Osteoblast (primary cell): ENCODE data around the gene TRPT1. TPM values are rescaled to one million over a fixed set of nuclear protein-coding genes. Genes with fewer than 3 reads are reported as not detected.

Experiments used
- DNase-seq: peaks from one replicate; pipeline ENCODE4 v3.0.0; 2011; ENCODE audit warnings: low spot score, mixed read lengths; ENCODE audit not compliant: insufficient read length; ENCODE audit errors: missing footprints
- H2AFZ ChIP-seq: 2 replicates; pipeline ENCODE4 v1.6.0; 2011; ENCODE audit warnings: mild to moderate bottlenecking, low read length
- H3K27ac ChIP-seq: 2 replicates; pipeline ENCODE4 v1.5.1; 2011; ENCODE audit warnings: mild to moderate bottlenecking, low read depth, low read length, moderate library complexity
- H3K27me3 ChIP-seq: 2 replicates; pipeline ENCODE4 v1.6.0; 2012; ENCODE audit warnings: mild to moderate bottlenecking, control low read depth, inconsistent platforms, low read length, moderate library complexity; ENCODE audit not compliant: insufficient read depth
- H3K36me3 ChIP-seq: 2 replicates; pipeline ENCODE4 v1.5.1; 2011; ENCODE audit warnings: mild to moderate bottlenecking, low read length, control low read depth, moderate library complexity; ENCODE audit not compliant: insufficient read depth
- H3K4me1 ChIP-seq: 2 replicates; pipeline ENCODE4 v1.5.1; 2011; ENCODE audit warnings: mild to moderate bottlenecking, low read length, control low read depth, moderate library complexity; ENCODE audit not compliant: insufficient read depth
- H3K4me2 ChIP-seq: 2 replicates; pipeline ENCODE4 v1.6.0; 2011; ENCODE audit warnings: mild to moderate bottlenecking, low read length; ENCODE audit not compliant: insufficient read depth
- H3K4me3 ChIP-seq: fragments of 200-600 bp; sonication (generic); 3 replicates; pipeline ENCODE4 v1.5.1; 2012; ENCODE audit warnings: mild to moderate bottlenecking, low read length, inconsistent platforms; ENCODE audit not compliant: insufficient read depth
- H3K79me2 ChIP-seq: 2 replicates; pipeline ENCODE4 v1.6.0; 2012; ENCODE audit warnings: mild to moderate bottlenecking, low read length, control low read depth, inconsistent platforms; ENCODE audit not compliant: insufficient read depth
- H3K9me3 ChIP-seq: 2 replicates; pipeline ENCODE4 v1.5.1; 2011; ENCODE audit warnings: low read depth, low read length, control low read depth
- H4K20me1 ChIP-seq: 2 replicates; pipeline ENCODE4 v1.6.0; 2012; ENCODE audit warnings: mild to moderate bottlenecking, low read length, control low read depth; ENCODE audit not compliant: insufficient read depth
- CTCF ChIP-seq: IDR thresholded peaks from 2 replicates; pipeline ENCODE4 v1.5.1; 2011; ENCODE audit warnings: mild to moderate bottlenecking, low read depth, low read length, moderate library complexity; ENCODE audit errors: extremely low read depth
- total RNA-seq: library from RNA; depleted of rRNA; stranded (reverse); fragments of >200 nt; gene quantifications from 2 replicates; pipeline ENCODE4 v1.2.3, GENCODE V29; 2012

Gene TRPT1
- total RNA-seq, 1 donor = 32.2 TPM

- Histone ChIP-seq H3K27me3 (no peaks in the 10 kb centered on the region), H3K9me3 (no peaks in the 10 kb centered on the region), H4K20me1 (peaks cover 6% of the 10 kb centered on the region), H3K27ac (no peak overlapping the region), H3K4me2 (peak overlapping the region; percentile 94), H3K79me2 (peaks cover 26% of the 10 kb centered on the region), H3K4me1 (peaks cover 35% of the 10 kb centered on the region), H3K36me3 (peaks cover 5% of the 10 kb centered on the region), H3K4me3 (no peak overlapping the region), H2AFZ (no peak overlapping the region)
- TF ChIP-seq CTCF = no peak
- no peak for DNase-seq
Measured at GRCh38 chr11:64183890-64184289, 42.1 kb downstream of the TRPT1 start.

- peak; percentile 99 for DNase-seq
- Histone ChIP-seq H2AFZ (peak overlapping the region; percentile 48), H3K9me3 (no peaks in the 10 kb centered on the region), H3K27ac (peak overlapping the region; percentile 26), H3K4me2 (peak overlapping the region; percentile 82), H3K27me3 (no peaks in the 10 kb centered on the region), H3K4me3 (peak overlapping the region; percentile 44), H3K79me2 (peaks cover 26% of the 10 kb centered on the region), H3K4me1 (peaks cover 35% of the 10 kb centered on the region), H4K20me1 (no peaks in the 10 kb centered on the region), H3K36me3 (no peaks in the 10 kb centered on the region)
- no peak for TF ChIP-seq CTCF
Measured at GRCh38 chr11:64181506-64182411, 44.2 kb downstream of the TRPT1 start.

- H4K20me1 ChIP-seq = no peaks in the 10 kb centered on the region
- H2AFZ ChIP-seq = no peak overlapping the region
- no peak for TF ChIP-seq CTCF
- H3K36me3 ChIP-seq = no peaks in the 10 kb centered on the region
- peak; percentile 47 for DNase-seq
- H3K4me1 ChIP-seq = peaks cover 35% of the 10 kb centered on the region
- peak overlapping the region; percentile 82 for H3K4me2 ChIP-seq
- peaks cover 26% of the 10 kb centered on the region for H3K79me2 ChIP-seq
- H3K27me3 ChIP-seq = no peaks in the 10 kb centered on the region
- no peaks in the 10 kb centered on the region for H3K9me3 ChIP-seq
- peak overlapping the region; percentile 26 for H3K27ac ChIP-seq
- no peak overlapping the region for H3K4me3 ChIP-seq
Measured at GRCh38 chr11:64180891-64181290, 45.1 kb downstream of the TRPT1 start.

- Histone ChIP-seq H3K36me3 (no peaks in the 10 kb centered on the region), H3K4me3 (no peak overlapping the region), H3K4me1 (peaks cover 25% of the 10 kb centered on the region), H4K20me1 (no peaks in the 10 kb centered on the region), H3K4me2 (no peak overlapping the region), H3K9me3 (peaks cover 5% of the 10 kb centered on the region), H3K79me2 (peaks cover 19% of the 10 kb centered on the region), H3K27me3 (no peaks in the 10 kb centered on the region), H2AFZ (no peak overlapping the region), H3K27ac (no peak overlapping the region)
- DNase-seq = no peak
- no peak for TF ChIP-seq CTCF
Measured at GRCh38 chr11:64178951-64179639, 46.9 kb downstream of the TRPT1 start.
